Fibroblast of lung (primary cell): ENCODE measurements around the gene MMRN1. TPM values are rescaled to one million over a fixed set of nuclear protein-coding genes. Genes with fewer than 3 reads are reported as not detected.
A peak's percentile ranks its signal among the peaks of the same experiment; 100 is the strongest.

Experiments used
- DNase-seq, 2 donors: peaks; one replicate each; pipeline versions ENCODE4 v3.0.0 to v3.0.0-alpha.2; 2010; ENCODE audit warnings: low read depth in 2 of 2
- H2AFZ ChIP-seq: 2 replicates; pipeline ENCODE4 v1.5.1; 2012; ENCODE audit warnings: low read length, control low read depth, inconsistent platforms
- H3K27ac ChIP-seq: 2 replicates; pipeline ENCODE4 v1.5.1; 2011; ENCODE audit warnings: low read length, control low read depth; ENCODE audit not compliant: insufficient read depth
- H3K27me3 ChIP-seq: 2 replicates; pipeline ENCODE4 v1.5.1; 2011; ENCODE audit warnings: mild to moderate bottlenecking, low read length; ENCODE audit not compliant: control insufficient read depth, insufficient read depth
- H3K36me3 ChIP-seq: 2 replicates; pipeline ENCODE4 v1.5.1; 2011; ENCODE audit warnings: low read length; ENCODE audit not compliant: control insufficient read depth, insufficient read depth
- H3K4me1 ChIP-seq: 2 replicates; pipeline ENCODE4 v1.5.1; 2011; ENCODE audit warnings: low read length; ENCODE audit not compliant: control insufficient read depth, insufficient read depth; ENCODE audit errors: extremely low read depth
- H3K4me2 ChIP-seq: 2 replicates; pipeline ENCODE4 v1.5.1; 2011; ENCODE audit warnings: low read length, control low read depth; ENCODE audit not compliant: insufficient read depth; ENCODE audit errors: extremely low read depth
- H3K4me3 ChIP-seq, 4 experiments: fragments of 200-600 bp in 1 of 4; sonication (generic) in 1 of 4; replicated peaks in 1 of 4; 2 replicates each; pipeline ENCODE4 v1.5.1; 2011 to 2016; ENCODE audit warnings: low read length in 4 of 4, low read depth in 3 of 4, mild to moderate bottlenecking in 3 of 4, control low read depth in 2 of 4, inconsistent platforms in 1 of 4, mixed read lengths in 1 of 4; ENCODE audit not compliant: insufficient read depth in 1 of 4; ENCODE audit errors: control extremely low read depth in 1 of 4
- H3K79me2 ChIP-seq: 2 replicates; pipeline ENCODE4 v1.5.1; 2012; ENCODE audit warnings: mild to moderate bottlenecking, low read length, inconsistent platforms; ENCODE audit not compliant: control insufficient read depth, insufficient read depth
- H3K9ac ChIP-seq: 2 replicates; pipeline ENCODE4 v1.5.1; 2011; ENCODE audit warnings: mild to moderate bottlenecking, low read length, control low read depth; ENCODE audit not compliant: insufficient read depth
- H3K9me3 ChIP-seq: 2 replicates; pipeline ENCODE4 v1.5.1; 2012; ENCODE audit warnings: low read depth, low read length; ENCODE audit not compliant: control insufficient read depth, insufficient read depth
- H4K20me1 ChIP-seq: 2 replicates; pipeline ENCODE4 v1.5.1; 2011; ENCODE audit warnings: low read length; ENCODE audit not compliant: control insufficient read depth, insufficient read depth; ENCODE audit errors: extremely low read depth
- EZH2 ChIP-seq: IDR thresholded peaks from 2 replicates; pipeline ENCODE4 v1.5.1; 2012; ENCODE audit warnings: low read length, control low read depth, mild to moderate bottlenecking; ENCODE audit errors: missing control alignments
- polyA plus RNA-seq, 2 donors: library from polyadenylated mRNA; depleted of rRNA in 1 of 2; stranded (reverse) in 1 of 2; unstranded in 1 of 2; fragments of >200 nt; gene quantifications; 2 replicates each; pipeline ENCODE4 v1.2.1, GENCODE V29; 2011 to 2012; ENCODE audit warnings: missing spikeins in 1 of 2
- total RNA-seq: library from RNA; depleted of rRNA; stranded (reverse); fragments of >200 nt; gene quantifications from 2 replicates; pipeline ENCODE4 v1.2.1, GENCODE V29; 2014
- TF ChIP-seq, protein P1 (sequence below), 2 donors: IDR thresholded peaks in 1 of 2; conservative IDR thresholded peaks in 1 of 2; 1 replicate in 1 of 2; 2 replicates in 1 of 2; pipeline ENCODE4 v1.5.1; 2011 to 2012; ENCODE audit warnings: low read length in 2 of 2, control low read depth in 1 of 2, inconsistent platforms in 1 of 2, low read depth in 1 of 2, mild to moderate bottlenecking in 1 of 2

The MMRN1 gene
- total and polyA plus RNA-seq, 2 donors (not counting 1 experiment from before 2014, with no cell fraction given): under 0.01 TPM; not detected in 1

GRCh38 chr4:89949782-89950387, 55.2 kb downstream of the MMRN1 start:
- Histone ChIP-seq H3K4me2 (no peak overlapping the region), H3K79me2 (no peaks in the 10 kb centered on the region), H3K4me1 (no peaks in the 10 kb centered on the region), H3K9me3 (no peaks in the 10 kb centered on the region), H3K27ac (no peak overlapping the region), H2AFZ (no peak overlapping the region), H3K27me3 (no peaks in the 10 kb centered on the region), H3K4me3 (no peak overlapping the region), H4K20me1 (no peaks in the 10 kb centered on the region), H3K9ac (no peak overlapping the region), H3K36me3 (no peaks in the 10 kb centered on the region)
- no peak for TF ChIP-seq EZH2
- TF ChIP-seq, protein P1, sequence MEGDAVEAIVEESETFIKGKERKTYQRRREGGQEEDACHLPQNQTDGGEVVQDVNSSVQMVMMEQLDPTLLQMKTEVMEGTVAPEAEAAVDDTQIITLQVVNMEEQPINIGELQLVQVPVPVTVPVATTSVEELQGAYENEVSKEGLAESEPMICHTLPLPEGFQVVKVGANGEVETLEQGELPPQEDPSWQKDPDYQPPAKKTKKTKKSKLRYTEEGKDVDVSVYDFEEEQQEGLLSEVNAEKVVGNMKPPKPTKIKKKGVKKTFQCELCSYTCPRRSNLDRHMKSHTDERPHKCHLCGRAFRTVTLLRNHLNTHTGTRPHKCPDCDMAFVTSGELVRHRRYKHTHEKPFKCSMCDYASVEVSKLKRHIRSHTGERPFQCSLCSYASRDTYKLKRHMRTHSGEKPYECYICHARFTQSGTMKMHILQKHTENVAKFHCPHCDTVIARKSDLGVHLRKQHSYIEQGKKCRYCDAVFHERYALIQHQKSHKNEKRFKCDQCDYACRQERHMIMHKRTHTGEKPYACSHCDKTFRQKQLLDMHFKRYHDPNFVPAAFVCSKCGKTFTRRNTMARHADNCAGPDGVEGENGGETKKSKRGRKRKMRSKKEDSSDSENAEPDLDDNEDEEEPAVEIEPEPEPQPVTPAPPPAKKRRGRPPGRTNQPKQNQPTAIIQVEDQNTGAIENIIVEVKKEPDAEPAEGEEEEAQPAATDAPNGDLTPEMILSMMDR (conservative IDR thresholded peaks at IDR 0.05 in 1 of 2, IDR thresholded peaks at IDR 0.05 in 1 of 2; ENCODE audit: low read depth in 1 of 2, low read length in 2 of 2): peak in 1 of 2 donors; percentile 29
- DNase-seq: no peak

DNA sequence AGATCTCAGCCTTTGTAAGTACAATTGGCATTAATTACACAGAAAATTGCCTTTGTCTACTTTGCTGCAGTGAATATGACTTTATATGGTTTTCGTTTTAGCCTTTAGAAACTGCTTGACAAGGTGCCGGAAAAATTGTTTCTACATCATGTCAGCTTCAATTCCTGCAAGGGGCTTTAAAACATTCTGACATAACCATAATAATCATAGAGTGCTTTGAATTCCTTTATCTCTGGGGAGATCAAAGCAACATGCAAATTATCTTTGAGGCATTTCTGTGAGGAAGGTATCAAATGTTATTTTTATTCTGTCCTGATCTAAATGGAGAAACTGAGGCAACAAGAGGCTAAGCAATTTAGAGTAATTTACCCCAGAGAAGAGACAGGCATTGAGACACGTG, 57.8 kb downstream of the MMRN1 start:
- Histone ChIP-seq H3K4me1 (no peaks in the 10 kb centered on the region), H4K20me1 (no peaks in the 10 kb centered on the region), H3K9ac (no peak overlapping the region), H3K36me3 (no peaks in the 10 kb centered on the region), H3K79me2 (no peaks in the 10 kb centered on the region), H2AFZ (no peak overlapping the region), H3K9me3 (no peaks in the 10 kb centered on the region), H3K27ac (no peak overlapping the region), H3K4me3 (no peak overlapping the region), H3K4me2 (no peak overlapping the region), H3K27me3 (no peaks in the 10 kb centered on the region)
- no peak for DNase-seq
- TF ChIP-seq EZH2: no peak
- TF ChIP-seq, protein P1 (conservative IDR thresholded peaks at IDR 0.05 in 1 of 2, IDR thresholded peaks at IDR 0.05 in 1 of 2; ENCODE audit: low read depth in 1 of 2, low read length in 2 of 2): no peak

- no peak for DNase-seq
- Histone ChIP-seq H3K4me2 (no peak overlapping the region), H3K4me1 (no peaks in the 10 kb centered on the region), H3K79me2 (no peaks in the 10 kb centered on the region), H4K20me1 (no peaks in the 10 kb centered on the region), H3K4me3 (no peak overlapping the region), H3K27me3 (no peaks in the 10 kb centered on the region), H2AFZ (no peak overlapping the region), H3K36me3 (no peaks in the 10 kb centered on the region), H3K9ac (no peak overlapping the region), H3K9me3 (no peaks in the 10 kb centered on the region), H3K27ac (no peak overlapping the region)
- TF ChIP-seq, protein P1 (conservative IDR thresholded peaks at IDR 0.05 in 1 of 2, IDR thresholded peaks at IDR 0.05 in 1 of 2; ENCODE audit: low read depth in 1 of 2, low read length in 2 of 2): no peak
- no peak for TF ChIP-seq EZH2
Observed at GRCh38 chr4:89954906-89955695, 60.4 kb downstream of the MMRN1 start.
